Measurements from ENCODE around the gene THAP3. TPM values are rescaled to one million over a fixed set of nuclear protein-coding genes. Genes with fewer than 3 reads are reported as not detected.

Gene THAP3
- total and polyA plus RNA-seq, 2 experiments from 2014 or later: 15.1 to 23.8 TPM

- TF ChIP-seq STAT1 (IDR thresholded peaks at IDR 0.05; ENCODE audit: unreplicated experiment) (no peak), NANOG (IDR thresholded peaks at IDR 0.05; ENCODE audit: borderline replicate concordance) (no peak), ZNF114 (CRISPR knock-in tag; IDR thresholded peaks at IDR 0.05) (no peak), POLR2AphosphoS5 (IDR thresholded peaks at IDR 0.05; ENCODE audit: low read depth) (no peak), CTCF (conservative IDR thresholded peaks at IDR 0.05; ENCODE audit: low read depth in 2 of 2) (no peak), ZNF331 (CRISPR knock-in tag; IDR thresholded peaks at IDR 0.05; ENCODE audit: low read depth) (no peak), ETS1 (IDR thresholded peaks at IDR 0.05) (no peak)
Measured at GRCh38 chr1:6632588-6633514, 8.2 kb downstream of the THAP3 start (continued).

GRCh38 chr1:6634371-6635052 lies 9.8 kb downstream of the THAP3 start:
- H3K4me2 ChIP-seq: no peak overlapping the region
- H3K4me3 Mint-ChIP-seq: no peak overlapping the region
- no peak overlapping the region for H3K27ac ChIP-seq (ENCODE audit: low read depth)
- ATAC-seq: peak; percentile 85
- TF ChIP-seq EZH2phosphoT487 (IDR thresholded peaks at IDR 0.05; ENCODE audit: unreplicated experiment): no peak
- TF ChIP-seq CTCF (conservative IDR thresholded peaks at IDR 0.05; ENCODE audit: low read depth in 2 of 2): peak; percentile 49 to 79
- H3K27ac Mint-ChIP-seq: no peak overlapping the region
- H3K9me2 ChIP-seq (ENCODE audit: insufficient read depth): no peaks in the 10 kb centered on the region
- H3K4me1 Mint-ChIP-seq: no peaks in the 10 kb centered on the region; the same call in 2 of the 3 replicates
- no peaks in the 10 kb centered on the region for H3K79me2 ChIP-seq (replicated peaks; ENCODE audit: insufficient read depth)
- no peak overlapping the region for H2AFZ ChIP-seq
- peaks cover 30% of the 10 kb centered on the region for H3K36me3 ChIP-seq (ENCODE audit: insufficient read depth)
- peaks cover 9% of the 10 kb centered on the region for H3K27me3 Mint-ChIP-seq (ENCODE audit: insufficient read depth, low read depth, poor library complexity)
- peaks cover 71% of the 10 kb centered on the region for H3K36me3 Mint-ChIP-seq (ENCODE audit: low read depth)
- peaks cover 10% of the 10 kb centered on the region for H4K20me1 ChIP-seq (replicated peaks; ENCODE audit: insufficient read depth)
- H3K27me3 ChIP-seq (ENCODE audit: insufficient read depth): no peaks in the 10 kb centered on the region
- H3K4me3 ChIP-seq: no peak overlapping the region
- H3F3A ChIP-seq (replicated peaks; ENCODE audit: low read depth): peaks cover 6% of the 10 kb centered on the region; the same call in 1 of the 2 replicates
- no peaks in the 10 kb centered on the region for H3K9me3 Mint-ChIP-seq
- H3K4me1 ChIP-seq (ENCODE audit: insufficient read depth): no peaks in the 10 kb centered on the region
- DNase-seq (ENCODE audit: low spot score): peak; percentile 75

All from GM23338 (cell line).